Fibroblast of skin of back (primary cell): ENCODE measurements around the gene TMEM156.
"Not testable (repeated sequence)": the region's sequence is repeated elsewhere in the genome, so short reads cannot be mapped to it uniquely, and the experiment has no call there.

Source experiments
- DNase-seq: peaks from one replicate; pipeline ENCODE4 v3.0.0-alpha.2; 2013

TMEM156 gene

GRCh38 chr4:38989487-38989886, 42.7 kb downstream of the TMEM156 start:
- DNase-seq = peak; percentile 74

GRCh38 chr4:38988353-38988752, 43.9 kb downstream of the TMEM156 start:
- peak; percentile 11 for DNase-seq

- no peak for DNase-seq
Observed at GRCh38 chr4:38987491-38987890, 44.7 kb downstream of the TMEM156 start.

- no peak for DNase-seq
Observed at GRCh38 chr4:38985410-38986100, 46.7 kb downstream of the TMEM156 start.

GRCh38 chr4:38983787-38984598, 48.2 kb downstream of the TMEM156 start:
- peak; percentile 75 for DNase-seq

GRCh38 chr4:38983291-38983690, 48.9 kb downstream of the TMEM156 start:
- no peak for DNase-seq

GRCh38 chr4:38982361-38983095, 49.7 kb downstream of the TMEM156 start:
- DNase-seq = no peak

- DNase-seq = peak; percentile 81
Observed at GRCh38 chr4:38980903-38981676, 51.1 kb downstream of the TMEM156 start.

- peak; percentile 16 for DNase-seq
Observed at GRCh38 chr4:38979511-38980230, 52.5 kb downstream of the TMEM156 start.

- no peak for DNase-seq
Observed at GRCh38 chr4:38979081-38979480, 53.1 kb downstream of the TMEM156 start.

GRCh38 chr4:38976308-38976707, 55.9 kb downstream of the TMEM156 start:
- no peak for DNase-seq

- DNase-seq = no peak
Observed at GRCh38 chr4:38968668-38969067, 63.5 kb downstream of the TMEM156 start.

GRCh38 chr4:38967260-38968095, 64.7 kb downstream of the TMEM156 start:
- peak; percentile 98 for DNase-seq

- no peak for DNase-seq
Observed at GRCh38 chr4:38965866-38966265, 66.3 kb downstream of the TMEM156 start.

- DNase-seq = no peak
Observed at GRCh38 chr4:38964942-38965775, 67.0 kb downstream of the TMEM156 start.

- DNase-seq = not testable (repeated sequence)
Observed at GRCh38 chr4:38959248-38959647, 73.0 kb downstream of the TMEM156 start.

GRCh38 chr4:38958453-38959190, 73.6 kb downstream of the TMEM156 start:
- no peak for DNase-seq

- DNase-seq = no peak
Observed at GRCh38 chr4:38957893-38958292, 74.3 kb downstream of the TMEM156 start.

- no peak for DNase-seq
Observed at GRCh38 chr4:38957261-38957815, 74.9 kb downstream of the TMEM156 start.
